K562 (cell line): Measurements from ENCODE around the gene MCIDAS. TPM values are rescaled to one million over a fixed set of nuclear protein-coding genes. Genes with fewer than 3 reads are reported as not detected.
A peak's percentile ranks its signal among the peaks of the same experiment; 100 is the strongest.

Source experiments
- ATF4 ChIP-seq: fragments of 450-650 bp; formaldehyde crosslinking; IDR thresholded peaks from 2 replicates; pipeline ENCODE4 v1.4.0; 2022; ENCODE audit warnings: mild to moderate bottlenecking, moderate library complexity
- BDP1 ChIP-seq: IDR thresholded peaks from 3 replicates; pipeline ENCODE4 v1.6.1; 2011; ENCODE audit not compliant: insufficient read length, insufficient read depth
- BRD9 ChIP-seq: fragments of 450-650 bp; IDR thresholded peaks from 2 replicates; pipeline ENCODE4 v1.6.1; 2018; ENCODE audit warnings: low read depth; ENCODE audit not compliant: partially characterized antibody
- GTF2E2 ChIP-seq: fragments of 200-800 bp; sonication (Bioruptor generic); IDR thresholded peaks from 2 replicates; pipeline ENCODE4 v1.6.1; 2016; ENCODE audit warnings: missing genetic modification characterization, missing compliant biosample characterization
- HBP1 ChIP-seq: fragments of 450-650 bp; formaldehyde crosslinking; IDR thresholded peaks from 2 replicates; pipeline ENCODE4 v1.4.0; 2022; ENCODE audit warnings: missing genetic modification characterization
- MAFF ChIP-seq: IDR thresholded peaks from 2 replicates; pipeline ENCODE4 v1.6.1; 2012; ENCODE audit warnings: low read length, improper control_type of control experiment
- MEIS2 ChIP-seq: fragments of 450-650 bp; IDR thresholded peaks from 2 replicates; pipeline ENCODE4 v1.6.1; 2014; ENCODE audit warnings: mild to moderate bottlenecking; ENCODE audit not compliant: partially characterized antibody
- PTBP1 ChIP-seq: fragments of 200-400 bp; formaldehyde crosslinking; IDR thresholded peaks from 2 replicates; pipeline ENCODE4 v1.6.1; 2017; ENCODE audit warnings: low read depth, low read length
- PTTG1 ChIP-seq: fragments of 450-650 bp; IDR thresholded peaks from 2 replicates; pipeline ENCODE4 v1.6.1; 2016; ENCODE audit warnings: low read depth, mild to moderate bottlenecking, missing genetic modification characterization, missing compliant biosample characterization
- SMARCC2 ChIP-seq: fragments of 450-650 bp; IDR thresholded peaks from 2 replicates; pipeline ENCODE4 v1.6.1; 2017; ENCODE audit warnings: antibody characterized with exemption, moderate library complexity, mild to moderate bottlenecking, low read depth
- SUPT5H ChIP-seq: fragments of 450-650 bp; IDR thresholded peaks from 2 replicates; pipeline ENCODE4 v1.6.1; 2016
- TCF15 ChIP-seq: fragments of 250-450 bp; sonication (Bioruptor Pico); IDR thresholded peaks from 2 replicates; pipeline ENCODE4 v1.8.0; 2022; ENCODE audit warnings: moderate library complexity, mild to moderate bottlenecking, inconsistent platforms
- TCF7L2 ChIP-seq: fragments of 150-350 bp; IDR thresholded peaks from 2 replicates; pipeline ENCODE4 v1.6.1; 2016; ENCODE audit warnings: low read depth, mild to moderate bottlenecking, low read length, moderate library complexity
- WHSC1 ChIP-seq: IDR thresholded peaks from one replicate; pipeline ENCODE4 v1.6.1; 2012; ENCODE audit warnings: low read length, control low read depth, inconsistent platforms
- XRCC5 ChIP-seq: fragments of 200-400 bp; formaldehyde crosslinking; IDR thresholded peaks from 2 replicates; pipeline ENCODE4 v1.6.1; 2017; ENCODE audit warnings: low read depth, mild to moderate bottlenecking, low read length
- ZNF140 ChIP-seq: fragments of 250-450 bp; sonication (Bioruptor Pico); IDR thresholded peaks from 2 replicates; pipeline ENCODE4 v1.8.0; 2021; ENCODE audit warnings: moderate library complexity, mild to moderate bottlenecking, inconsistent platforms
- ZNF436 ChIP-seq: fragments of 250-450, 450-650 bp; sonication (Bioruptor Pico); formaldehyde crosslinking; IDR thresholded peaks from 2 replicates; pipeline ENCODE4 v1.7.0; 2020; ENCODE audit warnings: mild to moderate bottlenecking
- ZNF75A ChIP-seq: fragments of 450-650 bp; formaldehyde crosslinking; IDR thresholded peaks from 2 replicates; pipeline ENCODE4 v1.4.0; 2020; ENCODE audit warnings: mild to moderate bottlenecking
- polyA plus RNA-seq, 8 experiments: library from polyadenylated mRNA; depleted of rRNA in 4 of 8; stranded (reverse) in 5 of 8; unstranded in 3 of 8; fragments of >200 nt; fragmentation: Nextera tagmentation in 2 of 8; fragmentation: Illumina TruSeq in 1 of 8; extraction: Ambion mirVana in 2 of 8; extraction: Trizol in 1 of 8; gene quantifications; 2 replicates each; pipeline versions ENCODE4 v1.2.1 to v1.2.3, GENCODE V29; 2011 to 2014; ENCODE audit warnings: inconsistent platforms in 1 of 8, missing spikeins in 1 of 8
- total RNA-seq, 7 experiments: library from RNA; depleted of rRNA in 6 of 7; stranded (reverse); fragments of >200 nt in 6 of 7; fragmentation: Illumina TruSeq in 2 of 7; extraction: Trizol in 2 of 7; gene quantifications; 2 replicates each; pipeline versions ENCODE4 v1.2.1 to v1.2.3, GENCODE V29; 2011 to 2021; ENCODE audit warnings: low replicate concordance in 1 of 7
- TF ChIP-seq, protein P1 (sequence below): fragments of 250-450 bp; sonication (Bioruptor Pico); IDR thresholded peaks from 2 replicates; pipeline ENCODE4 v1.4.0; 2020; ENCODE audit warnings: mild to moderate bottlenecking, moderate library complexity, borderline replicate concordance
- TF ChIP-seq, protein P2 (sequence below): sonication (generic); formaldehyde crosslinking; IDR thresholded peaks from 2 replicates; pipeline ENCODE4 v1.8.0; 2022; ENCODE audit warnings: missing genetic modification reagents, mild to moderate bottlenecking, moderate library complexity, borderline replicate concordance
- TF ChIP-seq, protein P3 (sequence below): sonication (generic); formaldehyde crosslinking; IDR thresholded peaks from 2 replicates; pipeline ENCODE4 v1.8.1; 2023; ENCODE audit warnings: mild to moderate bottlenecking, missing genetic modification reagents

The MCIDAS gene
- total and polyA plus RNA-seq, 9 of the 15 experiments (the other 6 are each of a cell fraction or from before 2014, with no cell fraction given) = 0.07 to 1.5 (median 0.69) TPM

- TF ChIP-seq, protein P1, sequence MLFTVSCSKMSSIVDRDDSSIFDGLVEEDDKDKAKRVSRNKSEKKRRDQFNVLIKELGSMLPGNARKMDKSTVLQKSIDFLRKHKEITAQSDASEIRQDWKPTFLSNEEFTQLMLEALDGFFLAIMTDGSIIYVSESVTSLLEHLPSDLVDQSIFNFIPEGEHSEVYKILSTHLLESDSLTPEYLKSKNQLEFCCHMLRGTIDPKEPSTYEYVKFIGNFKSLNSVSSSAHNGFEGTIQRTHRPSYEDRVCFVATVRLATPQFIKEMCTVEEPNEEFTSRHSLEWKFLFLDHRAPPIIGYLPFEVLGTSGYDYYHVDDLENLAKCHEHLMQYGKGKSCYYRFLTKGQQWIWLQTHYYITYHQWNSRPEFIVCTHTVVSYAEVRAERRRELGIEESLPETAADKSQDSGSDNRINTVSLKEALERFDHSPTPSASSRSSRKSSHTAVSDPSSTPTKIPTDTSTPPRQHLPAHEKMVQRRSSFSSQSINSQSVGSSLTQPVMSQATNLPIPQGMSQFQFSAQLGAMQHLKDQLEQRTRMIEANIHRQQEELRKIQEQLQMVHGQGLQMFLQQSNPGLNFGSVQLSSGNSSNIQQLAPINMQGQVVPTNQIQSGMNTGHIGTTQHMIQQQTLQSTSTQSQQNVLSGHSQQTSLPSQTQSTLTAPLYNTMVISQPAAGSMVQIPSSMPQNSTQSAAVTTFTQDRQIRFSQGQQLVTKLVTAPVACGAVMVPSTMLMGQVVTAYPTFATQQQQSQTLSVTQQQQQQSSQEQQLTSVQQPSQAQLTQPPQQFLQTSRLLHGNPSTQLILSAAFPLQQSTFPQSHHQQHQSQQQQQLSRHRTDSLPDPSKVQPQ = no peak
- TF ChIP-seq HBP1 (CRISPR knock-in tag) (no peak), TCF7L2 (no peak), SUPT5H (no peak), GTF2E2 (tag) (no peak), SMARCC2 (no peak), PTBP1 (no peak), ZNF140 (no peak), WHSC1 (no peak), BDP1 (no peak), ATF4 (CRISPR knock-in tag) (no peak), MEIS2 (no peak), ZNF75A (CRISPR knock-in tag) (no peak), PTTG1 (tag) (no peak), TCF15 (no peak), MAFF (no peak), ZNF436 (CRISPR knock-in tag) (no peak), BRD9 (no peak), XRCC5 (0 out of 2 replicates have a peak, but pooled peaks have one; percentile 24)
- TF ChIP-seq, protein P2, sequence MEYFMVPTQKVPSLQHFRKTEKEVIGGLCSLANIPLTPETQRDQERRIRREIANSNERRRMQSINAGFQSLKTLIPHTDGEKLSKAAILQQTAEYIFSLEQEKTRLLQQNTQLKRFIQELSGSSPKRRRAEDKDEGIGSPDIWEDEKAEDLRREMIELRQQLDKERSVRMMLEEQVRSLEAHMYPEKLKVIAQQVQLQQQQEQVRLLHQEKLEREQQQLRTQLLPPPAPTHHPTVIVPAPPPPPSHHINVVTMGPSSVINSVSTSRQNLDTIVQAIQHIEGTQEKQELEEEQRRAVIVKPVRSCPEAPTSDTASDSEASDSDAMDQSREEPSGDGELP (CRISPR knock-in tag) = peak; percentile 56; the same call in 1 of the 2 replicates
- TF ChIP-seq, protein P3, sequence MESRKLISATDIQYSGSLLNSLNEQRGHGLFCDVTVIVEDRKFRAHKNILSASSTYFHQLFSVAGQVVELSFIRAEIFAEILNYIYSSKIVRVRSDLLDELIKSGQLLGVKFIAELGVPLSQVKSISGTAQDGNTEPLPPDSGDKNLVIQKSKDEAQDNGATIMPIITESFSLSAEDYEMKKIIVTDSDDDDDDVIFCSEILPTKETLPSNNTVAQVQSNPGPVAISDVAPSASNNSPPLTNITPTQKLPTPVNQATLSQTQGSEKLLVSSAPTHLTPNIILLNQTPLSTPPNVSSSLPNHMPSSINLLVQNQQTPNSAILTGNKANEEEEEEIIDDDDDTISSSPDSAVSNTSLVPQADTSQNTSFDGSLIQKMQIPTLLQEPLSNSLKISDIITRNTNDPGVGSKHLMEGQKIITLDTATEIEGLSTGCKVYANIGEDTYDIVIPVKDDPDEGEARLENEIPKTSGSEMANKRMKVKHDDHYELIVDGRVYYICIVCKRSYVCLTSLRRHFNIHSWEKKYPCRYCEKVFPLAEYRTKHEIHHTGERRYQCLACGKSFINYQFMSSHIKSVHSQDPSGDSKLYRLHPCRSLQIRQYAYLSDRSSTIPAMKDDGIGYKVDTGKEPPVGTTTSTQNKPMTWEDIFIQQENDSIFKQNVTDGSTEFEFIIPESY (CRISPR knock-in tag) = 0 out of 2 replicates have a peak, but pooled peaks have one; percentile 42
These were observed 50.8 kb downstream of the MCIDAS start (continued) for GRCh38 chr5:55176176-55176818.
